Hematopoietic multipotent progenitor cell treated with erythropoietin and hydrocortisone succinate and interleukin-3 and kit ligand, for 8 days (in vitro differentiated cells): ENCODE measurements around the gene CPOX.
"Not testable (repeated sequence)": the region's sequence is repeated elsewhere in the genome, so short reads cannot be mapped to it uniquely, and the experiment has no call there.

Experiments used
- DNase-seq: peaks from one replicate; pipeline ENCODE4 v3.0.0-alpha.2; 2015

CPOX gene

GRCh38 chr3:98560911-98561310 lies 32.5 kb downstream of the CPOX start:
- DNase-seq = no peak

GRCh38 chr3:98559769-98560168 lies 33.6 kb downstream of the CPOX start:
- not testable (repeated sequence) for DNase-seq

DNA sequence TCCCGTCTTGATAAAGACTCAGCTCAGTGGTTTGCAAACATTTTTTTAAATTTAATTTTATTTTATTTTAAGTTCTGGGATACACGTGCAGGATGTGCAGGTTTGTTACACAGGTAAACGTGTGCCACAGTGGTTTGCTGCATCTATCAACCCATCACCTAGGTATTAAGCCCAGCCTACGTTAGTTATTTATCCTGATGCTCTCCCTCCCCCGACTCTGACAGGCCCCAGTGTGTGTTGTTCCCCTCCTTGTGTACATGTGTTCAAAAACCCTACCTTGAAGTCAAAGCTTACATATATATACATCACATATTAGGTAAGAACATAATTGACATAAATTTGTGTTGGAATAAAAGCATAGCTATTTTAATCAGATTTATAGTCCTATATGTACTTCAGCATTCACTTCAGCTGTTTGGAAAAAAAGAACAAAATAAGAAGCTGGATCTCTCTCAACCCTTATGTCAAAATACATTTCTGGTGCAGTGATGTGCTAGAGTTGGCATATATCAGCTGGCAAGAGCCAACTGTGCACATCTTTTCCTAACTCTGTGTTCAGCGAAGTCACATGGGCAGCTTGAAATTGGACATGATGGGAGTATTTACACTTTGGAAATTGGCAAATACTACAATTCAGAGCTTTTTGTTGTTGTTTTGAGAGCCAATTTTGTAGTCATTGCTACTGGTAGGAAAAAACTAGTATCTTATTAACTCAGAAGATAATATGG lies 35.1 kb downstream of the CPOX start:
- no peak for DNase-seq

GRCh38 chr3:98557324-98558010 lies 35.9 kb downstream of the CPOX start:
- no peak for DNase-seq

DNA sequence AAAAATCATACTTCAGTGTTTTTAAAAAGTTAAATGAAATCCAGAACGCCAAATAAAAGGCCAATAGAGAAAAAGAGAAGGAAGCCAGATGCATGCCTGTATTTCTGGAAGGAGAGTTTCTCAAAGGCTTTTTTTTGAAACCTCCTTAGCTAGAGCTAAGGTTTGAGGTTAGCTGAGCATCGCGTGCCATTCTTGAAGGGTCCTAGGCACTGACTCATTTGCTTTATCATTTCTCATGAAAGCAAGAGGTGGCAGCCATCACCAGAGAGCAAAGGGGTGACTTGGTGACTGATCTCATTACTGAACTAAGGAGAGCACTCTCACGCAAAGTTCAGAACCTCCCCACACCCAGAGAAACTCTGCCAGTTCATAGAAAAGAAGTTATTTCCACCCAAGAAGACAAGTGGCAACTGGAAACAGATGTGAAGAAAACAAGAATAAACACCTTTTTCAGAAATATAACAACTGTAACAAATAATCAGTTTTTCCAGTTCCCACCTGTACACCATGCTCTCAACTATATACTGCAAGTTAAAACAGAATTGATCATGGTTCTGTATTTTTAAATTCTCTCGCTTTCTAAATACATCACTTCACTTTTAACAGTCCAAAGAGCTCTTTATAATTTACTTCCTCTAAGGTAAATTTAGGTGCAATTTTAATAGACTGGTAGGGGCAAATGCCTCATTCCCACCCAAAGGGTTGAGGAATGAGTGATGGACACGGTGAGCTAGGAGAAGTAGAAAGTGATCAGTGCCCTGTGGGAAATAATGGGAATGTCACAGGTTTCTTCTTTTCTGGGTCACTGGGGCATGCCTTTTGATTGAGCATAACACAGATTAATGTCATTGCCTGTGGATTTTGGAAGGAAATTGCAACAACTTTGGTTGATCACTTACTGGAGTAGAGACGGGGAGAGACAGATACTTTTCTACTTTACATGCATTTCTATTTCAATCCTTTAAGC lies 37.0 kb downstream of the CPOX start:
- peak; percentile 41 for DNase-seq

GRCh38 chr3:98555025-98555379 lies 38.4 kb downstream of the CPOX start:
- DNase-seq = no peak

GRCh38 chr3:98554580-98554979 lies 38.8 kb downstream of the CPOX start:
- no peak for DNase-seq

GRCh38 chr3:98553753-98554152 lies 39.7 kb downstream of the CPOX start:
- DNase-seq = peak; percentile 48

DNA sequence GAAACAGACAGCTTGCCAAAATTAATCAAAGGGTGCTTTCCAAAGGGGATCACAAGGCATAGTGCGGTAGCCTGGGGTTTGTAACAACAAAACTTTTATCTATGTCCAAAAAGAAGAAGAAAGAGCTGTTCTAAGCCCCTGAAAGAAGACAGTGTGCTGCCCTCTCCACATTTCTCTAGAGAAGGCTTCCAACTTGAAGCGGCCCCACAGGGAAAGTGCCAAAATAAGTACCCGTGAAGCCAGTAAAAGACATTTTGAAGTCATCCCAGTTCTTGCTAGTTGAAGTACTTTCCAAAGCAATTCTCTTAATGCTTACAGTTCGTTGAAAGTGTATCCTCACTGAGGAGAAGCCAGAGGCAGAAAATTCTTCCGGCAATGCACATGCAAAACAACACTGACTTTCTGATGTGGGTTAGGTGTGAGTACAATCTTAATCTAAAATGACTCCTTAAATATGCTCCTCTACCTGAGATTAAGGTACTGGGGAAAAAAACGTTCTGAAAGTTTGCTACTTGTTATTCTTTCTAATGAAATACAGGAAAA lies 40.3 kb downstream of the CPOX start:
- no peak for DNase-seq

DNA sequence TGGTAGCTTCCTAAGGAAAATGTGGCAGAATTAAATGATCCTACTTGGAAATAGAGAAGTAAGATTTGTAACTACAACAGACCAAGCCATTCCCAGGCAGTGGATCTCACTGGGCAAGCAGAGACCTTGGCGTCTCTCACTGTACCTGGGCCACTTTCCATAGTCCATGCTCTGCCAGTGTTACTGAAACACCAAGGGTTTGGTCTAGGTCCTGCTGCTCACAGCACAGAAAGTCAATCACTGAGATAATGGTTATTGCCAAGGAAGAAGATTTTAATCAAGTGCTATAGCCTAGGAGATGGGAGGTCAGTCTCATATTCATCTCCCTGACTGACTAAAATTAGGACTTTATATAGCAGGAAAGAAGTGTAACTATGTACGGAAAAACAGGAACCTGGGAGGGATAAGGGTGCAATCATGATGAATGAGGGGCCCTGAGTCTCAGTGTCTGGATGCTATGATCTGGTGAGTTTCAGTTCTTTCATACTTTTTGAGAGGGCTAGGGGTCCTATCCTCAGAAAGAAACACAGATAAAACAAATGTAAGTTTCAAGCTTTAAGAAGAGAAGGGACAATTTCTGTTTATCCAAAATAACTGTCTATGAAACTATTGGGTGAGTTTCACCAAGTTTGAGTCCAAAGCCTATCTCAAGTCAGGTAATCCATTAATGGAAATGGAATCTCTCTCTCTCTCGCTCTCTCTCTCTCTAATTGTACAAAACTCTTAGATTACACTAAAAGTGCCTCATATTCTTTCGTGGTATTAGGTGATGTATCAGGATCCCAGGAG lies 41.0 kb downstream of the CPOX start:
- DNase-seq = no peak

GRCh38 chr3:98551754-98552153 lies 41.7 kb downstream of the CPOX start:
- DNase-seq = peak; percentile 78

- DNase-seq = no peak
These were observed 42.2 kb downstream of the CPOX start for GRCh38 chr3:98551236-98551635.

- DNase-seq = no peak
These were observed 42.6 kb downstream of the CPOX start for GRCh38 chr3:98550833-98551232.

- DNase-seq = no peak
These were observed 44.9 kb downstream of the CPOX start for GRCh38 chr3:98548544-98548943.

- DNase-seq = no peak
These were observed 47.5 kb downstream of the CPOX start for GRCh38 chr3:98545940-98546339.

DNA sequence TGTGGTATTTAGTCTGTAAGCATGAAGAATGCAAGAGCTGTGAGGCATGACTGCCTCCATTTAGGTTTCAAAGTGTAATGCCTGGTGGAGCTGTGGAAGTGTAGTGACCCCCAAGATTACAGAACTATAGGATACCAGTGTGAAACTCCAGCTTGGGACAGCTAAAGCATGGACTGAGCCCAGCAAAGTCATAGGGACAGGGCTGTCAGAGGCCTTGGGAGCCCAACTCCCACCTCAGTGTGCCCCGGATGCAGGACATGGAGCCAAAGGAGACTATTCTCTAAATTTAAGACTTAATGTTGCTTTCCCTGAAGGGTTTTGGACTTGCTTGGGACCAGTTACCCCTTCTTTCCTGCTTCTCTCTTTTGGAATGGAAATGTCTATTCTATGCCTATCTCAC lies 50.8 kb downstream of the CPOX start:
- no peak for DNase-seq

DNA sequence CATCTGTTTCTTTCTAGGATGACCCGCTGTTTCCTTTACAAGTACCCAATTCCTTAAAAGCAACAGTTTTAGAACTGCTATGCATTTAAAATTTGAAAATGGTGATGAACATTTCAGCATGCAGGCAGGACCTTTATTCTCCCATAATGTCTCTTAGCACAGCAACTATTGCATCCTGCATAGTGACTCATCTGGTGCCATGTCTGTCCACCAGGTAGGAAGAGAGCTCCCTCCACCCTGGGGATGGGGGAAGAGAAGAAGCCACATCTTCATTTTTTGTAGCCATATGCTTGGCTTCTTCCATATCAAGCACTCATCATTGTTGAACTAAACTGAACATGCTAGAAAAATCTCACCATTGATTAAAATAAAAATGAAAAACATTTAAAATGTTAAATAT lies 51.7 kb downstream of the CPOX start:
- DNase-seq = no peak

DNA sequence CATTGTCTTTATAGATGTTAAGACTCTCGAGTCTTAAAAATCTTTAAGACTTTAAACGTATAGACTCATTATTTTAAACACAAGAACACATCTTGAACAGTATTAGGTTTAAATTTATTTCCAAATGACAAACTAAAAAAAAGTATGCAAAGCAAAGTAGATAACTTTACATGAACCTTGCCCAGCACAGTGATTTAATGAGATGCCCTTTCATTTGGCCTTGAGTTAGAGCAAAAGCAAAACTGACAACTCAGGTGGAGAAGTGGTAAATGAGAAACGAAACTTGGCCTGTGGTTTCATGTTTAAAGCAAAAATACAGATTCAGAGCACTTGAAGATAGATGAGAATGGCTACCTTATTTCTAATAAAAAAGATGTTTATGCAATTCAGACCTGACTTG lies 53.1 kb downstream of the CPOX start:
- no peak for DNase-seq

DNA sequence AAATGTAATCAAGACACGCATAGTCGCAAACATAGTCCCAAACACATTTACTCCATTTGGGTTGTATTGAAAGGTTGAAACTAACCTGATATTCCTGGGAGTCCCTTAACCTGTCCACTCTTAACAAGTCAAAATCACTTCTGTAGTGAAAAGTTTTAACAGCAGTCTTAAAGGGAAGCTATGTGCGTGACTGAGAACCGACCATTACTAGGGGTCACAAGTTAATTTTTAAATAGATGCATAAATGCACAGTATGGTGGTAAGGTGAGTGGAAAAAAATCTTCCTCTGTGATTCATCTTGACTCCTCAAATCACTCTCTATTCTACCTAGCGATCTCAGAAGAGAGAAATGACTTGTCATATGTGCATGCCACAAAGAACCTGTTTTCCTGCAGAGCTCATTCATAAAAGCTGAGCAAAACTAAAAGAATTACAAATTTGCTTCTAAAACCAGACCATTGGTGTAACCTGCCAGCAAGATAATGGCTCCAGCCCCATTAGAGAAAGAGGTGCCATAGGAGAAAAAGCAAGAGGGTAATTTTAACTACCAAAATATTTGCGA lies 56.9 kb downstream of the CPOX start:
- DNase-seq = no peak

GRCh38 chr3:98534734-98535133 lies 58.7 kb downstream of the CPOX start:
- no peak for DNase-seq

GRCh38 chr3:98534168-98534567 lies 59.2 kb downstream of the CPOX start:
- DNase-seq = no peak
